Activated T-helper 17 cell treated with anti-CD3 and anti-CD28 coated beads, Interleukin-2, amount 50 U/mL, for 72 hours (primary cell): ENCODE results near the gene DCST2. TPM values are rescaled to one million over a fixed set of nuclear protein-coding genes. Genes with fewer than 3 reads are reported as not detected.

Source experiments
- ATAC-seq: fragments of 150-1000 bp; cut with Tn5 transposase; replicated peaks from 2 replicates; pipeline ENCODE4 v1.10.0; 2021; ENCODE audit warnings: mild to moderate bottlenecking, moderate library complexity
- H3K27ac Mint-ChIP-seq: one replicate; pipeline ENCODE4 v1.8.0; 2022; ENCODE audit warnings: mixed read lengths
- H3K27me3 Mint-ChIP-seq: one replicate; pipeline ENCODE4 v1.8.0; 2022; ENCODE audit warnings: mixed read lengths
- H3K36me3 Mint-ChIP-seq: one replicate; pipeline ENCODE4 v1.8.0; 2022; ENCODE audit warnings: low read depth, mild to moderate bottlenecking, mixed read lengths
- H3K4me1 Mint-ChIP-seq: one replicate; pipeline ENCODE4 v1.8.0; 2022; ENCODE audit warnings: mixed read lengths
- H3K4me3 Mint-ChIP-seq: one replicate; pipeline ENCODE4 v1.8.0; 2022; ENCODE audit warnings: mild to moderate bottlenecking, mixed read lengths
- H3K9me3 Mint-ChIP-seq: one replicate; pipeline ENCODE4 v1.8.0; 2022; ENCODE audit warnings: mixed read lengths
- total RNA-seq, 2 donors: library from RNA; stranded (reverse); gene quantifications; one replicate each; pipeline ENCODE4 v1.2.3, GENCODE V29; 2022

Gene DCST2
- total RNA-seq, 2 donors from 2014 or later, result 0.67 to 2.2 TPM

DNA sequence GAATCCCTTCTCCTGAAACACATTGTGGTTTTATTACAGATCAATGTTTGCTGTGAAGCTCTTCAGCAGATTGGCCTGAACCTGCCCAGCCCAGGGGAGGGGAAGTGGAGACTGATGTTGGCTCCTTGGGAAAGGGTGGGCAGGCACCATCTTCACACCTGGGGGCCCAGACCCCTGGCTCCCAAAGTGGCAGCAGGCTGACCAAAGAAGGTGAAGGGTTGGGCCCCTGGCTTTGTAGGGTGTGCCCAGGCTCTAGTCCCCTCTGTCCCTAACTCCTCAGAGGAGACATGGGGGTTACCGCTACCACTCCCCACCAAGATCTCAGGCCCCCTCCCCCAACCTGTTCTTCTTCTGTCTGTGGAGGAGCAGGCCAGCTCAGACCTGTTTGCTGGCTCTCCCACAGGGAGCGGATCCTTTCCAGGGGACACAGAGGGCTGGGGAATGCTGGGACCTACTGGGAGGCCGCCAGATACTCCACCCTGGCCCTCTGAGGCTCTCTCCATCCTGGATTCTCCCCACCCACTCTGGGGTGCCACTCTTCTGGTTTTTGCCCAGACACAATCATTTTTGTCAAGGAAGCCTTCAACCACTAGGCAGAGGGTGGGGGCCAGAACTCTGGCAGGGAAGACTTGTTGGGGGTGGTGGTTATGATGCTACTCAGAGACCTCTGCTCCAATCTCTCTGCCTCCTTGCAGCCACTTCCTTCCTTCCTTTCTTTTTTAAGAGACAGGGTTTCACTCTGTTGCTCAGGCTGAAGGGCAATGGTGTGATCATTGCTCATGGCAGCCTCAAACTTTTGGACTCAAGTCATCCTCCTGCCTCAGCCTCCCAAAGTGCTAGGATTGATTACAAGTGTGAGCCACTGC, 40.0 kb upstream of the DCST2 start:
- Mint-ChIP-seq H3K9me3 (no peaks in the 10 kb centered on the region), H3K36me3 (peaks cover 2% of the 10 kb centered on the region), H3K4me3 (no peak overlapping the region), H3K27ac (no peak overlapping the region), H3K27me3 (no peaks in the 10 kb centered on the region), H3K4me1 (peaks cover 8% of the 10 kb centered on the region)
- peak; percentile 34 for ATAC-seq

DNA sequence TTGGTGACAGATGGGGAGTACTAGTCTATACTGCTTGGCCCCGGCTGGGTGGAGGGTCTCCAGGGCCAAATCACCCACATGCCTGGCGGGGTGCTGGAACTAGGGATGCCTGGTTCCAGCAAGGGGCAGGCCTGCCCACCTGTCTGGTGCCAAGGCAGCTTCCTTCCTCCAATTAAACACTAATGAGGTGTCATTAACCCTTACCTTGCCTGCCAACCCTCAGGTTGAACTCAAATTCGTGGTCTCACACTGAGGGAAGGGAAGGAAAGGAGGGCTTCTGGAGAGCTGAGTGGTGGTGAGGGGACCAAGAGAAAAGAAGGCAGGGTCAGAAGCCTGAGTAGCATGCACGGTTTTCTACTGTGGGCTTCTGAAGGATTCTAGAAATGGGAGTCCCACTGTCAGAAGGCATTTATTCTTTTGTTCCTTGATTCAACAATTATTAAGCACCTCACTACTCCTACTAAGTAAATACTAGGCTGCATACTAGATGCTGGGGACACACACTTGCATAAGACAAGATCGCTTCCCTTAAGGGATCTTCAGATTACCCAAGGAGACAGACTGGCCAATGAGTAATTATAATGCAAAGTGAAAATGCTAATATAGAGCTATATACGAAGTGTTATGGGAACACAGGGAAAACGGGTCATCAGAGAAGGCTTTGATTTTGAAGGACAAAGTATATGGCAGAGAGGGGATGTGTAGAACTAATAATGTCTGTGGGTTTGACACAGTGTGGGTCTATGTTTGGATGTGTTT, 39.1 kb upstream of the DCST2 start:
- Mint-ChIP-seq H3K4me1 (peaks cover 8% of the 10 kb centered on the region), H3K4me3 (peak overlapping the region; percentile 56), H3K27me3 (no peaks in the 10 kb centered on the region), H3K27ac (no peak overlapping the region), H3K9me3 (no peaks in the 10 kb centered on the region), H3K36me3 (peaks cover 7% of the 10 kb centered on the region)
- ATAC-seq, result no peak

GRCh38 chr1:155071701-155072100, 38.1 kb upstream of the DCST2 start:
- H3K27ac Mint-ChIP-seq, result peak overlapping the region; percentile 23
- ATAC-seq, result no peak

DNA sequence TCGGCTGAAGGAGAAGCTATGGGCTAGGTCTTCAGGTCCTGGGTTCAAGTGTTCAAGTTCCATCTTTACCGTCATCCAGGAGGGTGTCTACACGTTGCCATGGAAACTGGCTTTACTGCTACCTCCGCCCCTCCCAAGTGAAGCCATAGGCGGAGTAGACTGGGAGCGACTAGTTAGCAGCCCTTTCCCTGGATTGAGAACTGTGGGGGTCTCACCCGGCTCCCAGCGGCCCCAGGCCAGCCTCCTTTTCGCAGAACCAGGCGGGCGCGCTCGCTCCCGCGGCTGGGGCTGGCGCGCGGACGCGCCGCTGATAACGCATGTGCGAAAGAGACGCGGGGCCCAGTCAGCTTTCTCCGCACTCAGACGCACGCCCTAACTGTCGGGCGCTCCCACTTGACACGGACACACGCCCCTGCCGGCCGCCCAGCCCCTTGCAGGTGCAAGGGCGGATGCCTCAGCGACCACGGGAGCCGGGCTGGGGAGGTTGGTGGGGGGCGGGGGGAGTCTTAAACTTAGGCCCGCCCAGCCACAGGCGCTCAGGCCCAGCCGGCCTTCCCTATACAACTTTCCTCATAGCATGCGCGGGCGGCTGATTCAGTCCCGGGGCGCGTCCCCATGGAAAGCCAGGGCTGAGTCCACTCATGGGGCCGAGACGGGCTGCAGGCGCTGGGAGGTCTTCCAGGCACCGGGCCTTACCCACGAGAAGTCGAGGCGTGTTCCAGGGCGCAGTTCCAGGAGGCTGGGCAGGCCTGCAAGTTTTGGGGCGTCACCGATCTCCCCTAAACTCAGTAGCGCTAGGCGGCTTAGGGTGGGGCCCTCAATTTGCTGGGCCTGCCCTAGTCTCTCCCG, 37.4 kb upstream of the DCST2 start:
- Mint-ChIP-seq H3K27ac (peak overlapping the region; percentile 23), H3K4me3 (peak overlapping the region; percentile 56), H3K27me3 (no peaks in the 10 kb centered on the region), H3K4me1 (peaks cover 11% of the 10 kb centered on the region), H3K9me3 (no peaks in the 10 kb centered on the region), H3K36me3 (peaks cover 13% of the 10 kb centered on the region)
- peak; percentile 86 for ATAC-seq

More at GRCh38 chr1:155071701-155072100, 38.1 kb upstream of the DCST2 start:
- Mint-ChIP-seq H3K36me3 (peaks cover 11% of the 10 kb centered on the region), H3K27me3 (no peaks in the 10 kb centered on the region), H3K9me3 (no peaks in the 10 kb centered on the region), H3K4me3 (peak overlapping the region; percentile 56), H3K4me1 (peaks cover 8% of the 10 kb centered on the region)

DNA sequence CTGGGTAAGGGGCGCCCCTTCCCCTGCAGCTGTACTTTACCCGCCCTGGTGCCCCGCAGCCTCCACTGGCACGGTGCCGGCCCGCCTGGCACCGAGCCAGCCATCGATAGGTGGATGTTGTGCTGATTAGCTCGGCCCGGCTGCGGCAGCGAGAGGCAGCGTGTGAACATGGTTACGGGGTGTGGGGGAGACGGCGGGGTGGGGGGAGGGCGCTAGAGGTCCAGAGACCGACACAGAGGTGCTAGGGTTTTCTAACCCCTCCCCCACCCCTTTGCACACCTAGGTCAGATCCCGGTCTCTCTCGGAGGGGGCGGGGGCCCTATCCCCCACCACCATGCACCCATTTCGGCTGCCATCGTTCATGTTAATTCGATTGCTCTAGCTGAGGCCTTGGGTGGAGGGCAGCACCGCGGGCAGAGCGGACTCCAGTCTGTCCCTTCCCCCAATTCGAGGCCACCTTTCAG, 36.6 kb upstream of the DCST2 start:
- Mint-ChIP-seq H3K27me3 (no peaks in the 10 kb centered on the region), H3K4me3 (peak overlapping the region; percentile 56), H3K27ac (no peak overlapping the region), H3K36me3 (peaks cover 13% of the 10 kb centered on the region), H3K9me3 (no peaks in the 10 kb centered on the region), H3K4me1 (peaks cover 11% of the 10 kb centered on the region)
- no peak for ATAC-seq

GRCh38 chr1:155069551-155070157, 36.1 kb upstream of the DCST2 start:
- Mint-ChIP-seq H3K4me3 (no peak overlapping the region), H3K4me1 (peaks cover 13% of the 10 kb centered on the region), H3K27me3 (no peaks in the 10 kb centered on the region), H3K36me3 (peaks cover 13% of the 10 kb centered on the region), H3K27ac (no peak overlapping the region), H3K9me3 (no peaks in the 10 kb centered on the region)
- ATAC-seq, result no peak

DNA sequence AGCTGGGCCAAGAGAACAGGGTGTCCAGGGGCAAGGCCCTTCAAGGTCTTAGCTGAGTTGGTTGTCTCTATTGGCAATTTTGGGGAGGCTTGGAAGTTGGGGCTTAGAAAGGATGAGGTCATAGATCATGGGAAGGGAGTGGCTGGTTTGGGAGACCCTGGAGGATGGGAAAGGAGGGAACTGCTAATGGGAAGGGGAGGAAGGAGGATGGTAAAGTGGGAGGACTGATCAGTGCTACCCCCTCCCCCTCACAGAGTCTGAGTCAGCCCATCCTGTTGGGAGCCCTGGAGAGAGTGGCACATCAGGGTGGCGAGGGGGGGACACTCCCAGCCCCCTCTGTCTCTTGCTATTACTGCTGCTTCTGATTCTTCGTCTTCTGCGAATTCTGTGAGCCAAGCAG, 35.0 kb upstream of the DCST2 start:
- H3K9me3 Mint-ChIP-seq, result no peaks in the 10 kb centered on the region
- peaks cover 13% of the 10 kb centered on the region for H3K36me3 Mint-ChIP-seq
- H3K27me3 Mint-ChIP-seq, result no peaks in the 10 kb centered on the region
- H3K27ac Mint-ChIP-seq, result no peak overlapping the region
- no peak overlapping the region for H3K4me3 Mint-ChIP-seq
- H3K4me1 Mint-ChIP-seq, result peaks cover 16% of the 10 kb centered on the region
- no peak for ATAC-seq

GRCh38 chr1:155066777-155067176, 33.2 kb upstream of the DCST2 start:
- no peak overlapping the region for H3K4me3 Mint-ChIP-seq
- H3K27me3 Mint-ChIP-seq, result no peaks in the 10 kb centered on the region
- no peak overlapping the region for H3K27ac Mint-ChIP-seq
- peaks cover 13% of the 10 kb centered on the region for H3K36me3 Mint-ChIP-seq
- no peaks in the 10 kb centered on the region for H3K9me3 Mint-ChIP-seq
- H3K4me1 Mint-ChIP-seq, result peaks cover 21% of the 10 kb centered on the region
- no peak for ATAC-seq

DNA sequence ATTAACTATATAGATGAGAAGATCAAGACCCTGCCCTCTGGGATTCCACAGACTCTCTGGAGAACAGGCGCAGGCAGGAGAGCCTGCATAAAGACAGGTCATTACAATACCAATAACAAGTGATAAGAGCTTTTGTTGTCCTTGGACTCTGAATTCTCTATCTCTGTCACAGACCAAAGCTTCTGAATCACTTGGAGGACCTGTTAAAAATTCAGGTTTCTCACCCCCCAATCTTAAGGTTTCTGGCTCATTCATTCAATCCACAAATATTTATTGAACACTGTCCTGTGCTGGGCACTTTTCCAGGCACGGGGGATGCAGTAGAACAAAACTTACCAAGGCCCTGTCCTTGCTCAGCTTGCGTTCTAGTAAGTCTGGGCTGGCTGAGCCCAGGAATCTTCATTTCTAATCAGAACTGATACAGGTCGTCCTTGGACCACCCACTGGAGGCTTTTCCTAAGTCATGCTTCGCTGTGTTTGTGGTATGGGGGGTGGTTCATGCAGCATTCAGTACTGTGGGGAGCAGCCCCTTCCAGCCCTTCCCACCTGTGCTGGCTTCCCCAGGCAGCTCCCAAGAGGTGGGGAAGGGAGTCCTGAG, 31.4 kb upstream of the DCST2 start:
- Mint-ChIP-seq H3K9me3 (no peaks in the 10 kb centered on the region), H3K4me1 (peaks cover 17% of the 10 kb centered on the region), H3K36me3 (peaks cover 25% of the 10 kb centered on the region), H3K4me3 (peak overlapping the region; percentile 82), H3K27ac (peak overlapping the region; percentile 65), H3K27me3 (no peaks in the 10 kb centered on the region)
- ATAC-seq, result no peak

DNA sequence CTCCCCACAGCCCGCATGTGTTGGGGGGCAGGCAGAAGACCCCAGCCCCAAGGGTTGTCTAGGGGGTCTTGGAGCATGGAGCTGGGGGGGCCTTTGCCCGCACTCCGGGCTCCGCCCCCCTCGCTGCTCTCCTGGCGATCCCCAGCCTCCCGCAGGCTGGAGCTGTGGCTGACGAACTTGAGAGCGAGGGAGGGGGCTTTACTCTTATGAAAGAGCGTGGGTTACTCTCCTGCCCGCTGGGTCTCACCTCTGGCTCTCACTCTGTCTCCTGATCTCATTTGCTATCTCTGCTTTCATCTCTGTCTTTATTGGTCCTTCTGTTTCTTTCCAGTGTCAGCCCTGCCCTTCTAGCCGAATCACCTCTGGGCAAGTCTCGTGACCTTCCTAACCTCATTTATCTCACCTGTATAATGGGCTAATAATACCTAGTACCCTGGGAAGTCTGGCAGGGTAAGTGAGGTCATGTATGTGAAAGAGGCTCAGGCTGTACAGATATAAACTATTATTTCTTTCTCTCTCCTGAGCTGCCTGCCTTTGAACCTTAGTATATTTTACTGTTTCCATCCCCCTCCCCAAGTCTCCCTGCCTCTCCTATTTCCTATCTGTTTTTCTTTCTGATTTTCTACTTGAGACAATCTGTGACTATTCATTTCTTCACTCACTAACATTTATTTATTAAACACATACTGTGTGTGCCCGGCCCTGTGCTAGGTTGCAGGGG, 30.7 kb upstream of the DCST2 start:
- Mint-ChIP-seq H3K4me1 (peaks cover 17% of the 10 kb centered on the region), H3K27me3 (no peaks in the 10 kb centered on the region), H3K27ac (peak overlapping the region; percentile 65), H3K36me3 (peaks cover 28% of the 10 kb centered on the region), H3K9me3 (no peaks in the 10 kb centered on the region), H3K4me3 (peak overlapping the region; percentile 82)
- ATAC-seq, result peak; percentile 63

- peak; percentile 91 for ATAC-seq
- H3K27ac Mint-ChIP-seq, result peak within 1 kb of the TSS; percentile 65
- H3K4me1 Mint-ChIP-seq, result peaks cover 17% of the 10 kb centered on the region
- peak within 1 kb of the TSS; percentile 82 for H3K4me3 Mint-ChIP-seq
- no peaks in the 10 kb centered on the region for H3K27me3 Mint-ChIP-seq
- H3K36me3 Mint-ChIP-seq, result peaks cover 27% of the 10 kb centered on the region
- no peaks in the 10 kb centered on the region for H3K9me3 Mint-ChIP-seq
These were observed 30.0 kb upstream of the DCST2 start, which contains the start of gene EFNA4 for GRCh38 chr1:155063550-155064110. EFNA4 (plus strand) TSS chr1:155063740; CDS start chr1:155063824, 84 bp downstream.

DNA sequence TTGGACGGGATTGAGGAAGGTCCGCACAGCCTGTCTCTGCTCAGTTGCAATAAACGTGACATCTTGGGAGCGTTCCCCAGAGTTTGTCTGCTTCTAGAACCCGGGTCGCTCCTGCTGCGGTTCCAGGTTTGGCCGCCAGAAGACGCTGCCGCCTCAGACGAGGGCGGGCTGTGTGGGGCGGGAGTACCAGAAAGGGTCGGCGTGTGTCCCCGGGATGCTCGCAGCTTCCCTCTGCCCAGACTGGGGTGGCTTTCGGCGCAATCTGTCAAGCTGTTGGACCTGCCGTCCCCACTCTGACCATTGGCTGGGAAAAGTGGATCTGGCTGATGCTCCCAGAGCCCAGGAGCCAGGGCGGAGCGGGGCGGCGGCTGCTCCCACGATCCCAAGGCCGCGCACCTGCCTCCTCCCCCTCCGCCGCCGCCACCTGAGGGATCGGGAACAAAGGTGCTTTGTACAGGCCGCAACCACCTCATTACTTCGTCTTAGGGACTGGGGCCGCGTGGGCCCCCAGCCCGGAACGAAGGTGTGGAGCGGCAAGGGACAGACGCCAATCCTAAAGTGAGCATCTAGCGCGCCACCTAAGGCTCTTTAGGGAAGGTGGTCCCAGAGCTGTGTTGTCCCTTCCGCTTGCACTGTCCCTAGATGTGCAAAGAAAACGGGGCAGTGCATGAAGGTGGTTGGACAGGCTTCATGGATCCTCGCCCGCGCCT, 29.3 kb upstream of the DCST2 start:
- peaks cover 22% of the 10 kb centered on the region for H3K36me3 Mint-ChIP-seq
- peak; percentile 29 for ATAC-seq
- H3K4me3 Mint-ChIP-seq, result peak overlapping the region; percentile 82
- no peaks in the 10 kb centered on the region for H3K27me3 Mint-ChIP-seq
- H3K27ac Mint-ChIP-seq, result peak overlapping the region; percentile 32
- H3K4me1 Mint-ChIP-seq, result peaks cover 17% of the 10 kb centered on the region
- H3K9me3 Mint-ChIP-seq, result no peaks in the 10 kb centered on the region
